GM12801 (cell line): ENCODE results near the gene TBC1D23.

Source experiments
- TF ChIP-seq, protein P1 (sequence below): IDR thresholded peaks from one replicate; pipeline ENCODE4 v1.5.1; 2011; ENCODE audit warnings: control low read depth; ENCODE audit not compliant: insufficient read length; ENCODE audit errors: extremely low read depth

The TBC1D23 gene

DNA sequence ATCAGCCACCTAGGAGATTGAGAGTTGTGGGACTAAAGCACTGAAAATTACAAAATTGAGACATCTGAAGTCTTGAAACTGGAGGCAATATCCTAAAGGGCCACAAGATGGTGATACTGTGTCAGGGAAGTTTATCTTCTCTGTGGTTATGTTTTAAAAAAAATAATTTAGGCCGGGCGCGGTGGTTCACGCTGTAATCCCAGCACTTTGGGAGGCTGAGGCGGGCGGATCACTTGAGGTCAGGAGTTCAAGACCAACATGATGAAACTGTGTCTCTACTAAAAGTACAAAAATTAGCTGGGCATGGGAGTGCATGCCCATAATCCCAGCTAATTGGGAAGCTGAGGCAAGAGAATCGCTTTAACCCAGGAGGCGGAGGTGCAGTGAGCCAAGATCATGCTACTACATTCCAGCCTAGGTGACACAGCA lies 55.9 kb downstream of the TBC1D23 start:
- TF ChIP-seq, protein P1, sequence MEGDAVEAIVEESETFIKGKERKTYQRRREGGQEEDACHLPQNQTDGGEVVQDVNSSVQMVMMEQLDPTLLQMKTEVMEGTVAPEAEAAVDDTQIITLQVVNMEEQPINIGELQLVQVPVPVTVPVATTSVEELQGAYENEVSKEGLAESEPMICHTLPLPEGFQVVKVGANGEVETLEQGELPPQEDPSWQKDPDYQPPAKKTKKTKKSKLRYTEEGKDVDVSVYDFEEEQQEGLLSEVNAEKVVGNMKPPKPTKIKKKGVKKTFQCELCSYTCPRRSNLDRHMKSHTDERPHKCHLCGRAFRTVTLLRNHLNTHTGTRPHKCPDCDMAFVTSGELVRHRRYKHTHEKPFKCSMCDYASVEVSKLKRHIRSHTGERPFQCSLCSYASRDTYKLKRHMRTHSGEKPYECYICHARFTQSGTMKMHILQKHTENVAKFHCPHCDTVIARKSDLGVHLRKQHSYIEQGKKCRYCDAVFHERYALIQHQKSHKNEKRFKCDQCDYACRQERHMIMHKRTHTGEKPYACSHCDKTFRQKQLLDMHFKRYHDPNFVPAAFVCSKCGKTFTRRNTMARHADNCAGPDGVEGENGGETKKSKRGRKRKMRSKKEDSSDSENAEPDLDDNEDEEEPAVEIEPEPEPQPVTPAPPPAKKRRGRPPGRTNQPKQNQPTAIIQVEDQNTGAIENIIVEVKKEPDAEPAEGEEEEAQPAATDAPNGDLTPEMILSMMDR: no peak

DNA sequence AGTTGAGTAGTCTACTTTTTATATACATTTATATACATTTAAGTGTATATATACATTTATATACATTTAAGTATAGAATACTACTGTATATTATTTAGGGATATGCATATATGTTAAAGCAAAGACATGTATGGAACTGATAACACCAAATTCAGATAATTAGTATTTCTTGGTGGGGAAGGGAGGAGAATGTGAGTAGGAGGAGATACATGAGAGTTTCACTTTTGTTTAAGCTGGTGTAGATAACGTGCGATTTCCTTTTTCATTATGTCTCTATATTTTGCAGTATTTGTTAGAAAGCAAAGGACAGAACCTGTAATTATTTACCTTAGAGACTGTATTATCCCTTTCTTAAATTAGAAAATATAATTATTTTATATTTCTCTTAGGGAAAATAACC lies 57.1 kb downstream of the TBC1D23 start:
- TF ChIP-seq, protein P1: no peak

DNA sequence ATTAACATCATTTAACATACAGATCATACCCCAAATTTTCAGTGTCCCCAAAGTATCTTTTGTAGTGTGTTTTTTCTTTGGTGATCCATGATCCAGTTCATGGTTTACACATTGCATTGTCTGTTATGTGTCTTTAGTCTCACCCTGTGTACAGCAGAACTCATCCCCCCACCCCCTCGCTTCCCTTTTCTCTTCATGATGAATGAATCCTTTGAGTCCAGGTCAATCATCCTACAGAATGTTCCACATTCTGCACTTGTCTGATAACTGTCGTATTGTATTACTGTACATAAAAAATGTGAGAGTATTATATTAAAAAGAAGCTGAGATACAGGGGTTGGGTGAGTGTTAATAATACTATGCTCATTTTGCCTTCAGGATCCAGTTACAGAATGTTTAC lies 59.2 kb downstream of the TBC1D23 start:
- TF ChIP-seq, protein P1: no peak

DNA sequence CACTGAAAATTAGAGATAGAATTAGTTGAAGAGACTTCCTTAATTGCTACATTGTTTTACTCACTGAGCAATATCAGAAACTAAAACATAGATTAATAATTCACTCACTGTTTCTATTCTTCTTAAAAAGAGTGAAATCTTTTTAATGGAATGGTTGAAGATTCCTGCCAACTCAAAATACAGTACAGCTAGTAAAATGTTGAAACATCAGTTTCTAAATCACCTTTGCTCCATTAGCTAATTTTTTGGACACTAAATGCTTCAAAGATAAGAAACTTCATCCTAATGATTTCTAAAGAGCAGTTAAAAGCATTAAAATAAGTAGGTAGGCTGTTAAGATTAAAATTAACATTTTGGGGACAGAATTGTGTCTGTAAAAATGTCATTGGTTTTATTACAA lies 63.3 kb downstream of the TBC1D23 start:
- TF ChIP-seq, protein P1: no peak

DNA sequence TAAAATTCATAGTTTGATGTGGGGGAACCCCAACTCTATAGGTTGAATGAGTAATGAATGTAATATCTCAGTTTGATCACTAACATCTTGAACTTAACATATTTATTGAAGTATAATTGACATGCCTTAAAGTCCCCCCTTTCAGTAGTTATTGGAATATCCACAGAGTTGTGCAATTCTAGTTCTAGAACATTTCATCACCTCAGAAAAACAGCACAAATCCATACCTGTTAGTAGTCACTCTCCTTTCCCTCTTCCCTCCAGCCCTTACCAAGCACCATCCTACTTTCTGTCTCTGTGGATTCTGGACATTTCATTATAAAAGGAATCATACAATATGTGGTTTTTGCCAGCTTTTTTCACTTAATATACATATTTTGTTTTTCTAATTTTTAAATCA lies 65.0 kb downstream of the TBC1D23 start:
- TF ChIP-seq, protein P1: no peak

DNA sequence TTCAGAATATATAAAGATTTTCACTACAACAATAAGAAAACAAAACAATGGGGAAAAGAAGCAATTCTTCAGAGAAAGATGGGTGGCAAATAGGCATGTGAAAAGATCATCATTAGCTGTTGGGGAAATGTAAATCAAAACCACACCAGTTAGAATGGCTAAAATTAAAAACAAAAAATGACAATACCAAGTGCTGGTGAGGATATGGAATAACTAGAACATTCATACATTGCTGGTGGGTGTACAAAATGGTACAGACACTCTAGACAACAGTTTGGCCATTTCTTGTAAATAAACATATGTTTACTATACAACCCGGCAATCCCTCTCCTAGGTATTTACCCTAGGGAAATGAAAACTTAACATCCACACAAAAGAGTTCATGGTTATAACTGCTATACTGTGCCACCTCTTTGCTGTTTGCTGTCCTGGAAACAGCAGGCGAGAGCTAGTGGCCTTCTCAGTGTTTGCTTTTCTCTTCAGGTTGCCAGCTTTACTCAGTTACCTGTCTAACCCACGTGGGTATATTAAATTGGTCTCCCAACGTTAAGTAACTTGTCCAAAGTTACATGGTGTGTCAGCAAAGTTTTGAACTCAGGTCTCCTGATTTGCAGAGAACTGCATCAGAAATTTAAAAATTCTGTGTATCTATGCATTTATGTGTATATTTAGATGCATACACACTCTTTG lies 69.2 kb downstream of the TBC1D23 start:
- TF ChIP-seq, protein P1: no peak

DNA sequence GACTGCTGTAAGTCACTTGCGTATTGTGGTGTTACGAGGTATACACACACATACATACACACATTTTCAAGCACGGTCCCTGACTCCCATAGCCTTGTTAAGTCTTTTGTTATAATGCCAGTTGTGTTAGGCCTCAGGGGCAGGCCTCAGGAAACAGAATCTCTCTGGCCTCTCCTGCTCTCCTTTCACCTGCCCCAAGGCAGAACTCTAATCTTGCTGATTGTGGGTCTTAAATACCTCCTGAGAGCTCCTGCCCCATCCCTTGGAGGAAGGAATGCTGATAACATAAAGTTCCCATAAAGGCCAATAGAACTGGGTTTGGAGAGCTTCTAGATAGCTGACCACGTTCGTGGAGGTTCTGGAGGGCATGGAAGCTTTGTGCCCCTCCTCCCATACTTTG lies 69.9 kb downstream of the TBC1D23 start:
- TF ChIP-seq, protein P1: no peak
